GM10847 (cell line): Measurements from ENCODE around the gene STARD10.

ENCODE experiments used
- POLR2A ChIP-seq: IDR thresholded peaks from 2 replicates; pipeline ENCODE4 v1.6.1; 2011; ENCODE audit not compliant: insufficient read length; ENCODE audit errors: extremely low read depth

STARD10 gene

GRCh38 chr11:72763823-72764222 is 30.0 kb downstream of the STARD10 start:
- no peak for TF ChIP-seq POLR2A

- TF ChIP-seq POLR2A: no peak
These were observed 31.1 kb downstream of the STARD10 start for GRCh38 chr11:72762641-72763304.

- TF ChIP-seq POLR2A: no peak
These were observed 33.1 kb downstream of the STARD10 start for GRCh38 chr11:72760539-72761405.

GRCh38 chr11:72759468-72759985 is 34.3 kb downstream of the STARD10 start:
- TF ChIP-seq POLR2A: no peak

GRCh38 chr11:72758690-72759389 is 35.0 kb downstream of the STARD10 start:
- no peak for TF ChIP-seq POLR2A

GRCh38 chr11:72758304-72758689 is 35.5 kb downstream of the STARD10 start:
- no peak for TF ChIP-seq POLR2A

GRCh38 chr11:72755713-72756285 is 38.0 kb downstream of the STARD10 start:
- TF ChIP-seq POLR2A: no peak

- TF ChIP-seq POLR2A: no peak
These were observed 39.2 kb downstream of the STARD10 start for GRCh38 chr11:72754544-72755155.

- TF ChIP-seq POLR2A: no peak
These were observed 39.7 kb downstream of the STARD10 start for GRCh38 chr11:72754149-72754543.

- TF ChIP-seq POLR2A: no peak
These were observed 40.3 kb downstream of the STARD10 start for GRCh38 chr11:72753341-72754148.

GRCh38 chr11:72752088-72752914 is 41.5 kb downstream of the STARD10 start, which contains the start of gene ARAP1:
TSS of gene ARAP1 (minus strand) at chr11:72752408. CDS start at chr11:72727128, 25,280 bp downstream.
- no peak for TF ChIP-seq POLR2A

GRCh38 chr11:72751116-72752087 is 42.4 kb downstream of the STARD10 start:
- TF ChIP-seq POLR2A: no peak

GRCh38 chr11:72750556-72751115 is 43.2 kb downstream of the STARD10 start:
- no peak for TF ChIP-seq POLR2A
